ENCODE results near the gene CD151. TPM values are rescaled to one million over a fixed set of nuclear protein-coding genes. Genes with fewer than 3 reads are reported as not detected.

Gene CD151
- total and polyA plus RNA-seq, 2 experiments from 2014 or later, result 248 to 356 TPM

DNA sequence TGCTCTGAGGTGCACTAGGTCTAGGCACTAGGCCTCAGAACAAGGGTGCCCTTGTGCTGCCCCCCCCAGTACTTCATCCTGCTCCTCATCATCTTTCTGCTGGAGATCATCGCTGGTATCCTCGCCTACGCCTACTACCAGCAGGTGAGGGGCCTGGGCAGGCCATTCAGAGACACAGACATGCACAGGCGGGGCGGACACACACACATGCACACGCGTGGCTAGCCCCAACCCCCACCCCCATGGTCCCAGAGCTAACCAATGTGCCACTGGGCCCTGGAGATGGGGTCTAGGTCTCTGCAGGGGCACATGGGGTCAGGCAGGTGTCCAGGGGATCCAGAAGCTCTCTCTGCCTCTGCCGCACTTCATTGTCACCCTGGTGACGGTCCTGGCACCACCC lies 3.9 kb downstream of the CD151 start:
- Histone ChIP-seq H3K36me3 (replicated peaks; ENCODE audit: insufficient read depth, low read depth) (no peaks in the 10 kb centered on the region), H2AFZ (no peak overlapping the region), H3K9me2 (replicated peaks; ENCODE audit: insufficient read depth) (no peaks in the 10 kb centered on the region), H3K79me2 (peaks cover 51% of the 10 kb centered on the region), H4K20me1 (ENCODE audit: insufficient read depth, poor library complexity, severe bottlenecking) (peaks cover 28% of the 10 kb centered on the region), H3K27ac (no peak overlapping the region), H3K4me1 (ENCODE audit: insufficient read depth) (peaks cover 32% of the 10 kb centered on the region), H3K9me3 (ENCODE audit: low read depth) (no peaks in the 10 kb centered on the region), H3K4me2 (no peak overlapping the region), H3K27me3 (no peaks in the 10 kb centered on the region), H3K4me3 (no peak overlapping the region)
- 88% methylated on average over 9 of the region's 9 CpGs for WGBS (ENCODE audit: low lambda C conversion rate, missing lambda C conversion rate)
- DNase-seq (ENCODE audit: low spot score), result no peak
- no peak for TF ChIP-seq EZH2phosphoT487 (IDR thresholded peaks at IDR 0.05; ENCODE audit: low read depth, severe bottlenecking, unreplicated experiment)
- TF ChIP-seq EZH2 (IDR thresholded peaks at IDR 0.05; ENCODE audit: borderline replicate concordance), result no peak
- TF ChIP-seq, protein P1, sequence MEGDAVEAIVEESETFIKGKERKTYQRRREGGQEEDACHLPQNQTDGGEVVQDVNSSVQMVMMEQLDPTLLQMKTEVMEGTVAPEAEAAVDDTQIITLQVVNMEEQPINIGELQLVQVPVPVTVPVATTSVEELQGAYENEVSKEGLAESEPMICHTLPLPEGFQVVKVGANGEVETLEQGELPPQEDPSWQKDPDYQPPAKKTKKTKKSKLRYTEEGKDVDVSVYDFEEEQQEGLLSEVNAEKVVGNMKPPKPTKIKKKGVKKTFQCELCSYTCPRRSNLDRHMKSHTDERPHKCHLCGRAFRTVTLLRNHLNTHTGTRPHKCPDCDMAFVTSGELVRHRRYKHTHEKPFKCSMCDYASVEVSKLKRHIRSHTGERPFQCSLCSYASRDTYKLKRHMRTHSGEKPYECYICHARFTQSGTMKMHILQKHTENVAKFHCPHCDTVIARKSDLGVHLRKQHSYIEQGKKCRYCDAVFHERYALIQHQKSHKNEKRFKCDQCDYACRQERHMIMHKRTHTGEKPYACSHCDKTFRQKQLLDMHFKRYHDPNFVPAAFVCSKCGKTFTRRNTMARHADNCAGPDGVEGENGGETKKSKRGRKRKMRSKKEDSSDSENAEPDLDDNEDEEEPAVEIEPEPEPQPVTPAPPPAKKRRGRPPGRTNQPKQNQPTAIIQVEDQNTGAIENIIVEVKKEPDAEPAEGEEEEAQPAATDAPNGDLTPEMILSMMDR (IDR thresholded peaks at IDR 0.05; ENCODE audit: poor library complexity), result no peak

DNA sequence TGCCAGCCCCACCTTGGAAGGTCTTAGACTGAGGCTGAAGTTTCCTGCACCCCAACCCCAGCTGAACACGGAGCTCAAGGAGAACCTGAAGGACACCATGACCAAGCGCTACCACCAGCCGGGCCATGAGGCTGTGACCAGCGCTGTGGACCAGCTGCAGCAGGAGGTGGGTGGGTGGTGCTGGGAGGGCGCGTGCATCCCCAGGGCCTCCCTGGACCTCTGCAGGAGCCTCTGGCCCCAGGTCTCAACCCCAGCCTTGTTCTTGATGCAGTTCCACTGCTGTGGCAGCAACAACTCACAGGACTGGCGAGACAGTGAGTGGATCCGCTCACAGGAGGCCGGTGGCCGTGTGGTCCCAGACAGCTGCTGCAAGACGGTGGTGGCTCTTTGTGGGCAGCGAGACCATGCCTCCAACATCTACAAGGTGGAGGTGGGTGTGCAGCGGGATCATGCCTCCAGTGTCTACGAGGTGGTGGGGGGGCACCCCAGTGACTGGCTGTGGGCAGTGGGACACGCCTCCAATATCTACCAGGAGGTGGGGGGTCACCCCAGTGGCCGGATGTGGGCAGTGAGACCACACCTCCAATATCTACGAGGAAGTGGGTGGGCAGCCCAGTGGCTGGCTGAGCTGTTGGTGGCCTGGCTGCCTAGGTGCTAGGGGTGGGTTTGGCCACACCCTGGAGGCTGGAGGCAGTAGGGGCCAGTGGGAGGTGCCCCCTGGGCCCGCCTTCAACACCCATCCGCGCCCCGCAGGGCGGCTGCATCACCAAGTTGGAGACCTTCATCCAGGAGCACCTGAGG lies 4.6 kb downstream of the CD151 start:
- Histone ChIP-seq H3K4me1 (ENCODE audit: insufficient read depth) (peaks cover 25% of the 10 kb centered on the region), H3K9me2 (replicated peaks; ENCODE audit: insufficient read depth) (no peaks in the 10 kb centered on the region), H2AFZ (no peak overlapping the region), H3K36me3 (replicated peaks; ENCODE audit: insufficient read depth, low read depth) (no peaks in the 10 kb centered on the region), H3K27ac (no peak overlapping the region), H3K79me2 (peaks cover 56% of the 10 kb centered on the region), H3K4me3 (no peak overlapping the region), H3K27me3 (no peaks in the 10 kb centered on the region), H3K4me2 (no peak overlapping the region), H3K9me3 (ENCODE audit: low read depth) (no peaks in the 10 kb centered on the region), H4K20me1 (ENCODE audit: insufficient read depth, poor library complexity, severe bottlenecking) (peaks cover 34% of the 10 kb centered on the region)
- 93% methylated on average over 22 of the region's 22 CpGs for WGBS (ENCODE audit: low lambda C conversion rate, missing lambda C conversion rate)
- no peak for DNase-seq (ENCODE audit: low spot score)
- TF ChIP-seq EZH2phosphoT487 (IDR thresholded peaks at IDR 0.05; ENCODE audit: low read depth, severe bottlenecking, unreplicated experiment) (no peak), EZH2 (IDR thresholded peaks at IDR 0.05; ENCODE audit: borderline replicate concordance) (no peak)
- TF ChIP-seq, protein P1 (IDR thresholded peaks at IDR 0.05; ENCODE audit: poor library complexity), result no peak

DNA sequence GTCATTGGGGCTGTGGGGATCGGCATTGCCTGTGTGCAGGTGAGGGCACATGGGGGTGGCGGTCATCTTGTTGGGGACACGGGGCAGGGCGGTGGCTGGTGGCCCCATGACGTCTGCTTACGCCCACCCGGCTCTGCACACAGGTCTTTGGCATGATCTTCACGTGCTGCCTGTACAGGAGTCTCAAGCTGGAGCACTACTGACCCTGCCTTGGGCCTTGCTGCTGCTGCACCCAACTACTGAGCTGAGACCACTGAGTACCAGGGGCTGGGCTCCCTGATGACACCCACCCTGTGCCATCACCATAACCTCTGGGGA lies 5.2 kb downstream of the CD151 start:
- H3K4me1 ChIP-seq (ENCODE audit: insufficient read depth), result peaks cover 23% of the 10 kb centered on the region
- H3K9me2 ChIP-seq (replicated peaks; ENCODE audit: insufficient read depth), result no peaks in the 10 kb centered on the region
- no peak overlapping the region for H2AFZ ChIP-seq
- peaks cover 34% of the 10 kb centered on the region for H4K20me1 ChIP-seq (ENCODE audit: insufficient read depth, poor library complexity, severe bottlenecking)
- no peak for DNase-seq (ENCODE audit: low spot score)
- H3K27me3 ChIP-seq, result no peaks in the 10 kb centered on the region
- no peak overlapping the region for H3K27ac ChIP-seq
- H3K4me2 ChIP-seq, result no peak overlapping the region
- H3K9me3 ChIP-seq (ENCODE audit: low read depth), result no peaks in the 10 kb centered on the region
- no peak overlapping the region for H3K4me3 ChIP-seq
- H3K36me3 ChIP-seq (replicated peaks; ENCODE audit: insufficient read depth, low read depth), result no peaks in the 10 kb centered on the region
- peaks cover 56% of the 10 kb centered on the region for H3K79me2 ChIP-seq
- TF ChIP-seq EZH2phosphoT487 (IDR thresholded peaks at IDR 0.05; ENCODE audit: low read depth, severe bottlenecking, unreplicated experiment), result no peak
- TF ChIP-seq, protein P1 (IDR thresholded peaks at IDR 0.05; ENCODE audit: poor library complexity), result no peak
- no peak for TF ChIP-seq EZH2 (IDR thresholded peaks at IDR 0.05; ENCODE audit: borderline replicate concordance)
- WGBS (ENCODE audit: low lambda C conversion rate, missing lambda C conversion rate), result 91% methylated on average over 8 of the region's 8 CpGs
